Measurements from ENCODE around the gene LRRC52.

The LRRC52 gene

GRCh38 chr1:165525708-165526107, 18.1 kb upstream of the LRRC52 start:
- H3K27ac ChIP-seq: no peak overlapping the region
- TF ChIP-seq CTCF (conservative IDR thresholded peaks at IDR 0.05) (no peak), ZFX (IDR thresholded peaks at IDR 0.05) (no peak)

- TF ChIP-seq CTCF (conservative IDR thresholded peaks at IDR 0.05): no peak
- TF ChIP-seq ZFX (IDR thresholded peaks at IDR 0.05): no peak
- no peak overlapping the region for H3K27ac ChIP-seq
Observed at GRCh38 chr1:165527251-165528007, 16.4 kb upstream of the LRRC52 start.

- H3K27ac ChIP-seq: no peak overlapping the region
- TF ChIP-seq CTCF (conservative IDR thresholded peaks at IDR 0.05) (no peak), ZFX (IDR thresholded peaks at IDR 0.05) (no peak)
Observed at GRCh38 chr1:165531021-165531420, 12.8 kb upstream of the LRRC52 start.

GRCh38 chr1:165532053-165532452, 11.7 kb upstream of the LRRC52 start:
- TF ChIP-seq ZFX (IDR thresholded peaks at IDR 0.05) (no peak), CTCF (conservative IDR thresholded peaks at IDR 0.05) (no peak)
- no peak overlapping the region for H3K27ac ChIP-seq

GRCh38 chr1:165533254-165533653, 10.5 kb upstream of the LRRC52 start:
- TF ChIP-seq CTCF (conservative IDR thresholded peaks at IDR 0.05): no peak
- TF ChIP-seq ZFX (IDR thresholded peaks at IDR 0.05): no peak
- H3K27ac ChIP-seq: no peak overlapping the region

- no peak for TF ChIP-seq CTCF (conservative IDR thresholded peaks at IDR 0.05)
- TF ChIP-seq ZFX (IDR thresholded peaks at IDR 0.05): no peak
- H3K27ac ChIP-seq: no peak overlapping the region
Observed at GRCh38 chr1:165536016-165536415, 7.8 kb upstream of the LRRC52 start.

GRCh38 chr1:165537356-165538109, 6.3 kb upstream of the LRRC52 start:
- TF ChIP-seq CTCF (conservative IDR thresholded peaks at IDR 0.05) (no peak), ZFX (IDR thresholded peaks at IDR 0.05) (no peak)
- no peak overlapping the region for H3K27ac ChIP-seq

Measured in C4-2B (cell line).